SK-N-SH treated with all-trans-retinoic acid at 6 μM for 48 hours (cell line): ENCODE measurements around the gene BCAS4.
"Not testable (repeated sequence)": the region's sequence is repeated elsewhere in the genome, so short reads cannot be mapped to it uniquely, and the experiment has no call there.

Experiments used
- ARNTL ChIP-seq: fragments of 450-650 bp; formaldehyde crosslinking; IDR thresholded peaks from 2 replicates; pipeline ENCODE4 v1.5.0; 2020; ENCODE audit warnings: low read depth, mild to moderate bottlenecking, moderate library complexity, borderline replicate concordance
- RARB ChIP-seq: fragments of 250-450 bp; sonication (Bioruptor Pico); IDR thresholded peaks from 2 replicates; pipeline ENCODE4 v1.8.0; 2021; ENCODE audit warnings: mild to moderate bottlenecking, moderate library complexity
- TCF4 ChIP-seq: fragments of 250-450 bp; sonication (Bioruptor Pico); IDR thresholded peaks from 2 replicates; pipeline ENCODE4 v1.8.0; 2021; ENCODE audit warnings: mild to moderate bottlenecking, moderate library complexity, borderline replicate concordance
- TOX ChIP-seq: fragments of 250-450 bp; sonication (Bioruptor Pico); IDR thresholded peaks from 2 replicates; pipeline ENCODE4 v1.8.0; 2021; ENCODE audit warnings: mild to moderate bottlenecking, moderate library complexity, borderline replicate concordance
- ZNF565 ChIP-seq: fragments of 450-650 bp; formaldehyde crosslinking; conservative IDR thresholded peaks from 2 replicates; pipeline ENCODE4 v1.5.0; 2020; ENCODE audit warnings: low read depth, mild to moderate bottlenecking, moderate library complexity
- TF ChIP-seq, protein P1 (sequence below): fragments of 250-450 bp; sonication (Bioruptor Pico); IDR thresholded peaks from 2 replicates; pipeline ENCODE4 v1.8.0; 2020; ENCODE audit warnings: mild to moderate bottlenecking, moderate library complexity, borderline replicate concordance

DNA sequence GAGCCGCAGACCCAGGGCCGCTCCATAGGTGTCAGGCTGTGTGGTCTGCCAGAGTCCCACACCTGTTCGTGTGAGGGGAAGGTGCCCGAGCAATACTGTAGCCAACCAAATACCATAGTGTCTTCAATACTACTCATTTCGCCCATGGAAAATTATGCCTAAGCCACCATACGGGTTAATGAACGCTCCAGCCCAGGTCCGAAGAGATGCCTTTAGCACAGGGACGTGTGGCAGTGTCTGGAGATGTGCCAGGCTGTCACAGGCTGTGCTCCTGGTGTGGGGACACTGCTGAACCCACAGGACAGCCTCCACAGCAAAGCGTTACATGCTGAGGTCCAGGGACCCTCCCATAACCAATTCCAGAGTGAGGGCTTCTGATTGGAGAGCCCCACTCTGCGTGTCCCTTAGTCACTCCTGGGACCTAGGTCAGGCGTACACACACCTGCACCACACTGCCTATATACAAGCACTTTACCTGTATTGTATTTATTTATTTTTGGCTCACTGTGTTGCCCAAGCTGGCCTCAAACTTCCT is 25.2 kb upstream of the BCAS4 start:
- not testable (repeated sequence) for TF ChIP-seq ARNTL, ZNF565, RARB, TCF4, TOX (CRISPR knock-in tag)
- TF ChIP-seq, protein P1, sequence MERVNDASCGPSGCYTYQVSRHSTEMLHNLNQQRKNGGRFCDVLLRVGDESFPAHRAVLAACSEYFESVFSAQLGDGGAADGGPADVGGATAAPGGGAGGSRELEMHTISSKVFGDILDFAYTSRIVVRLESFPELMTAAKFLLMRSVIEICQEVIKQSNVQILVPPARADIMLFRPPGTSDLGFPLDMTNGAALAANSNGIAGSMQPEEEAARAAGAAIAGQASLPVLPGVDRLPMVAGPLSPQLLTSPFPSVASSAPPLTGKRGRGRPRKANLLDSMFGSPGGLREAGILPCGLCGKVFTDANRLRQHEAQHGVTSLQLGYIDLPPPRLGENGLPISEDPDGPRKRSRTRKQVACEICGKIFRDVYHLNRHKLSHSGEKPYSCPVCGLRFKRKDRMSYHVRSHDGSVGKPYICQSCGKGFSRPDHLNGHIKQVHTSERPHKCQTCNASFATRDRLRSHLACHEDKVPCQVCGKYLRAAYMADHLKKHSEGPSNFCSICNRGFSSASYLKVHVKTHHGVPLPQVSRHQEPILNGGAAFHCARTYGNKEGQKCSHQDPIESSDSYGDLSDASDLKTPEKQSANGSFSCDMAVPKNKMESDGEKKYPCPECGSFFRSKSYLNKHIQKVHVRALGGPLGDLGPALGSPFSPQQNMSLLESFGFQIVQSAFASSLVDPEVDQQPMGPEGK (CRISPR knock-in tag) = not testable (repeated sequence)
